ENCODE measurements around the gene IRAK1.
A peak's percentile ranks its signal among the peaks of the same experiment; 100 is the strongest.
"Not testable (repeated sequence)": the region's sequence is repeated elsewhere in the genome, so short reads cannot be mapped to it uniquely, and the experiment has no call there.

IRAK1 gene

GRCh38 chrX:153993978-153994377 is 25.7 kb downstream of the IRAK1 start:
- no peak for DNase-seq

- DNase-seq, result no peak
Observed at GRCh38 chrX:153993079-153993478, 26.6 kb downstream of the IRAK1 start.

DNA sequence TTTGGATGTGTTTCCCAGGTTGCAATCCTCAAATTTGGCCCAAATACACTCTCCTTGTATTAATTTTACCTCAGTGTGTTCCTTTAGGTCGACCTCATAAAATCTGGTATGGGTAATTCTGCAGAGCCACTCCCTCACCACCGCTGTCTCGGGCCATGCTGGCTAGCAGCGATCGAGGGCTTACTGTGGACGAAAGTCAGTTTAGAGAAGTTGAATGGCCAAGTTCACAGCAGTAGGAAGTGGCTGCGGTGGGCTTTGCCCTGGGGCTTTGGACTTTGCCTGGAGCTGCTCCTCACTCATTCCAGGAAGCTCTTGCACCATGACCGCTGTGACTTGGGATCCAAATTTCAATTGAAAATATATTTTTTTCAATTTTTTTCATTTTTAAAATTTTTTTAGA is 27.5 kb downstream of the IRAK1 start:
- no peak for DNase-seq

GRCh38 chrX:153991013-153991580 is 28.6 kb downstream of the IRAK1 start:
- no peak for DNase-seq

DNA sequence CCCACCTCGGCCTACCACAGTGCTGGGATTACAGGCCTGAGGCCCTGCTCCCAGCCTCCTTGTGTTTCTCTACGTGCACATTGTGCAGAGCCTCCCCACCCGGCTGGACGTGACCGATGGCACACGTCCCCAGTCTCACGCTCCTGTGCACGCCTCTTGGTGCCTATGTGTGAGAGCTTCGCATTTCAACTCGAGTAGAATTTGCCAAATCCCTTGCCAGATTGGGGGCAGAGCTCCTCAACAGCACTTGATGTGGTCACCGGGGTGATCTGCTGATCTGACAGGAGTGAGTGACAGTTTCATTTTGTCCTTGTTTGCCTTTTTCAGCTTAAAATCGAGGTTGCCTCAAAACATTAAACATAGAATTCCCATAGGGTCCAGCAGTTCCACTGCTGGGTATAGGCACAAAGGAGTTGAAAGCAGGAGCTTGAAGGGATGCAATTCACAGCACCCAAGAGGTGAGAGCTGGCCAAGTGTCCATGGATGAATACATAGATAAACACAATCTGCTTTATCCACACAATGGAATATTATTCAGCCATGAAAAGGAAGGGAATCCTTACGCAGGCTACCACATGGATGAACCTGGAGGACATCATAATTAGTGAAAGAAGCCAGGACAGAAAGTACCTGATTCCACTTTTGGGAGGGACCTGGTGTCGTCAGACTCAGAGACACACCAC is 29.6 kb downstream of the IRAK1 start:
- no peak for DNase-seq

DNA sequence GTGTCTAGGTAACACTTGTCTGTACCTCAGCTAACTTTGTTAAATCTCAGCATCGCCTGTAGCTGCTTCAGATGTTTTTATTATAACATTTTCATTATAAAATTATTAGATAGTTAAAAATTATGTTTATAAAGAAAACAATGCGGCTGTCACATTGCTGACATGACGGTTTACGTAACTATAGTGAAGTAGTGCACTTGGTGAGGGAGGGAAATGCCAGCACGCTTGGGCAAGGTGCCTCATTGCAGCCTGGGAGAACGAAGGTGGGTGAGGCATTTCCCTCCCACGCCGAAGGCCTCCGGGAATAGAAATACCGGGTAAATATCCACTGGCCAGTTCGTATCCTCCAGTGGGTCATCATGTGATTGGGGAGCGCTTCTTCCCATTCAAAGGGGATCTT is 31.2 kb downstream of the IRAK1 start:
- DNase-seq, result no peak

GRCh38 chrX:153984351-153985178 is 35.1 kb downstream of the IRAK1 start:
- no peak for DNase-seq

DNA sequence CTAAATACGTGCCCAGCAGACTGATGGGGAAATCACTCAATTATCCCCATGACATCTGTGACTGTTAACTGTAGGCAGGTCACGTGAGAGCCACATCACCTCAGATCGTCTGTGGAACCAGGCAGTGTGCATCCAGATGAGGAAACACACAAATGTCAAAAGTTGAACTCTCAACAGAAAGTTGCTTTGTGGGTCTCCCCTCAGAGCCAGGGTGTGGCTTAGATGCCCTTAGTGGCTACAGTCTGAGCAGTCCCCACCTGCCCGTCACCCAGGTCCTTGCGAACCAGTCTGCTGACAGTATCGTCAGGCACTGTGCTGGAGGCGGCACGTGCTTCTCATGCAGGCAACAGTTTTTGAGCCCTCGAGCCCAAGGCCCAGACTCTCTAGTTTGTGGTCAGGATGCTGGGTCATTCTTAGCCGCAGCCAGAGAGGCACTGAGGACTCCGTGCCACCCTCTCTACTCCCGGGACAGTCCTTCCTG is 36.3 kb downstream of the IRAK1 start:
- DNase-seq, result no peak

GRCh38 chrX:153981771-153982533 is 37.8 kb downstream of the IRAK1 start:
- DNase-seq, result no peak

DNA sequence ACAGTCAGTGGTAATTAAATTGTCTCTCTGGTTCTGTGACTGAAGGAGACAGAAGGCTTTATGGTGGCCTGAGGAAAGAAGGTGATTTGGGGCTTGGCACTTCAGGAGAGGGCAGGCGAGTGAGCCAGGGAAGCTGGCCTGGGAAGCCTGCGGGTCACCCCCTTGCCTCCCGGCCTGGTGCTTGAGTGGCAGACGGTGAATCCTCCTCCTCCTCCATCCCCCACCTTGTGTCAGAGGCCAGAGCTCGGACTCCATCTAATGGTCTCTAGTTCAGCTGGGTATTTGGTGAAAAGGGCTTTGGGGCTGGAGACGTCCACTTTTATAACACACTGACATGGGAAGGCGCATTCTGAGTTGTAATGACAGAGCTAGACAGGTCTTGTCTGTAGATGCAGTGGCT is 38.5 kb downstream of the IRAK1 start:
- no peak for DNase-seq

- DNase-seq, result not testable (repeated sequence)
Observed at GRCh38 chrX:153980394-153980793, 39.3 kb downstream of the IRAK1 start.

GRCh38 chrX:153974726-153975286 is 44.9 kb downstream of the IRAK1 start:
- no peak for DNase-seq

- DNase-seq, result no peak
Observed at GRCh38 chrX:153974003-153974725, 45.5 kb downstream of the IRAK1 start.

DNA sequence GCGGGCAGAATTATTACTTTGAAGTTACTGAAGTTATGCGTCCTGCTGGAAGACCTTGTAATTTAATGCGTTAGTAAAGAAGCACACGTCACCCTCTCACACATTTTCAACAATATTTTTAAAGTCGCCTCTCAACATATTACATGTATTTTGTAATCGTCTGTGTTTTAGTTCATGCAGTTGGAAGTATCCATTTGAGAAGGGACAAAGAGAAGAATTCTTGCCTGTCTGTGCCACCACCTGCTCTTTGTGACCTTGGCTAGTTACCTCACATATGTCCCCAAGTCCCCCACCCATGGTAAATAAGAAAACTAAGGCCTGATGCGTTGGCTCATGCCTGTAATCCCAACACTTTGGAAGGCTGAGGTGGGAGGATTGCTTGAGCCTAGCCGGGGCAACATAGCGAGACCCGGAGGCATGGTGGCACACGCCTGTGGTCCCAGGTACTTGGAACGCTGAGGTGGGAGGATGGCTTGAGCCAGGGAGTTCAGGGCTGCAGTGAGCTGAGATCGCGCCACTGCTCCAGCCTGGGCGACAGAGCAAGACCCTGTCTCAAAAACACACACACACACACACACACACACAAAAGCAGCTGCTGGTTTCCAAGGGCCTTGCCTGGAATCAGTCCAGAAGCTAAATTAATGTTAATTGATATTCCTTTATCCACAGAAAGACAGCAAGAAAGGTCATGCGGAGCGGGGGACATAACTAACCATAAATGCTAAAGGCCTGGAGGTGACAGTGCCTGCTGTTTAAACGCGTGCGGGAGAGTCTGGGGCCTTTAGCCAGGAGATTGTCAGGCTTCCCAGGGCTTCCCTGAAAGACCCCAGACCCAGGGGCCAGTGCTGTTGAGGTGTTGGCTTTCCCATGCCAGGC is 46.3 kb downstream of the IRAK1 start:
- DNase-seq, result no peak

GRCh38 chrX:153972368-153973126 is 47.2 kb downstream of the IRAK1 start, which contains the start of gene TMEM187:
TSS of gene TMEM187 (plus strand) at chrX:153972754. CDS start at chrX:153982063, 9,309 bp downstream.
- DNase-seq, result peak; percentile 87

- peak; percentile 91 for DNase-seq
Observed at GRCh38 chrX:153971450-153972367, 48.0 kb downstream of the IRAK1 start, which contains the start of gene HCFC1. TSS of gene HCFC1 (minus strand) at chrX:153971818. CDS start at chrX:153970840, 978 bp downstream.

- DNase-seq, result peak; percentile 85
Observed at GRCh38 chrX:153971124-153971449, 48.6 kb downstream of the IRAK1 start.

GRCh38 chrX:153970357-153971123 is 49.2 kb downstream of the IRAK1 start:
- DNase-seq, result peak; percentile 65
